ENCODE data around the gene MYLK4.

The MYLK4 gene

DNA sequence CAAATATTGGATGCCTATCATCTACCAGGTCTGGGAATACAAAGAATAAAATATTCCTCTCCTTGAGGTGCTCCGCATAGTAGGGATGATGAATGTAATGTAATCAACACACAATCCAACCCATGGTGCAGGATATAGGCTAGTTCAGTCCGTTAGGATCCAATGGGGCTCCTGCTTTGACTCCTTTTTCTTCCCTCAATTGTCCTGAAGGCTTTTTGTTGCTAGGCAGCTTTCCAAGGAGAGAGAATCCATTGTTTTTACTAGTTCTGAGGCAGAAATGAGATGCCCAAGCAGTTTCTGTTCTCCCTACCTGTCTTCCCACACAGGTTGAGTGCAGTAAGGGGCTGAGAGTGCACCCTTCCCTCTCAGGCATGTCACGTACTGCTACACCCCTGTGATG is 26.5 kb upstream of the MYLK4 start:
- Histone ChIP-seq H3K27ac (ENCODE audit: low read depth, low read length) (no peak overlapping the region), H3K27me3 (ENCODE audit: insufficient read depth, low read length) (no peaks in the 10 kb centered on the region), H3K79me2 (ENCODE audit: control insufficient read depth, insufficient read depth, low read length, poor library complexity) (no peaks in the 10 kb centered on the region), H3K36me3 (ENCODE audit: control insufficient read depth in 1 of 2, insufficient read depth in 2 of 2, low read length in 2 of 2) (peaks cover 20 to 38% of the 10 kb centered on the region in 2 experiments), H3K9me3 (ENCODE audit: insufficient read depth, low read depth, low read length) (no peaks in the 10 kb centered on the region), H3K9ac (ENCODE audit: low read length) (no peak overlapping the region), H3K4ac (ENCODE audit: low read depth, low read length) (no peak overlapping the region), H3K18ac (ENCODE audit: low read length) (no peak overlapping the region), H2BK120ac (ENCODE audit: insufficient read depth, low read length, poor library complexity) (no peak overlapping the region), H3K79me1 (ENCODE audit: low read length) (no peaks in the 10 kb centered on the region), H3K4me2 (ENCODE audit: low read length) (no peak overlapping the region), H2AFZ (ENCODE audit: insufficient read depth, low read length, poor library complexity) (no peak overlapping the region), H3K4me1 (ENCODE audit: control insufficient read depth in 1 of 2, insufficient read depth in 2 of 2, low read length in 2 of 2) (no peaks in the 10 kb centered on the region), H2BK5ac (ENCODE audit: low read depth, low read length, poor library complexity) (no peak overlapping the region), H3K23ac (ENCODE audit: low read length) (no peak overlapping the region), H4K12ac (ENCODE audit: low read depth, low read length) (no peak overlapping the region), H3K14ac (ENCODE audit: low read length) (no peak overlapping the region), H3K4me3 (ENCODE audit: low read depth, low read length) (no peak overlapping the region), H4K91ac (ENCODE audit: low read depth, low read length) (no peak overlapping the region), H2BK12ac (ENCODE audit: low read length) (no peak overlapping the region), H2AK5ac (ENCODE audit: low read length) (no peak overlapping the region), H4K8ac (ENCODE audit: low read depth, low read length) (no peak overlapping the region)
- no peak for DNase-seq
- no CpG with 5 or more reads among the region's 3 CpGs for WGBS (ENCODE audit: extremely low coverage, insufficient coverage, insufficient read length)

DNA sequence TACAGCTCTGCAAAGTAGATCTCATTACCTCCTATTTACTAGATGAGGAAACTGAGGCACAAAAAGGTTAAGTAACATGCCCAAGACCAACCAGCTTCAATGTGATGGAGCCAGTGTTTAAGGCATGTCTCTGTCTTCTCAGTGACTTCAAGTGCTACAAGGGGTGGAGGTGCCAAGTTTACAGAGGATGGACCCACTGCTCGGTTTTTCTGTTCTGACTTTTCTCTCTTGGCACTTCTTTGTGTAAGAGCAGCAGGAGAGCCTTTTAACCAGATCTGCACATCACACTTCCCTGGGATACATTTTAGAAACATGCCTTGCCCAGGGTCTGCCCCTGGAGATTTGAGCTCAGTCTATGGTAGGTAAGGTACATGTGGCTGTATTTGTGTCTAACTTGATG is 24.3 kb upstream of the MYLK4 start:
- no peak overlapping the region for H3K27ac ChIP-seq (ENCODE audit: low read depth, low read length)
- H3K4ac ChIP-seq (ENCODE audit: low read depth, low read length): no peak overlapping the region
- no peak overlapping the region for H3K14ac ChIP-seq (ENCODE audit: low read length)
- no peak overlapping the region for H3K18ac ChIP-seq (ENCODE audit: low read length)
- H3K23ac ChIP-seq (ENCODE audit: low read length): no peak overlapping the region
- H2BK5ac ChIP-seq (ENCODE audit: low read depth, low read length, poor library complexity): no peak overlapping the region
- H4K91ac ChIP-seq (ENCODE audit: low read depth, low read length): no peak overlapping the region
- H3K27me3 ChIP-seq (ENCODE audit: insufficient read depth, low read length): no peaks in the 10 kb centered on the region
- no peak overlapping the region for H3K9ac ChIP-seq (ENCODE audit: low read length)
- H3K36me3 ChIP-seq (ENCODE audit: control insufficient read depth in 1 of 2, insufficient read depth in 2 of 2, low read length in 2 of 2): peaks cover 11 to 27% of the 10 kb centered on the region in 2 experiments
- H3K4me3 ChIP-seq (ENCODE audit: low read depth, low read length): no peak overlapping the region
- H2AK5ac ChIP-seq (ENCODE audit: low read length): no peak overlapping the region
- H3K79me2 ChIP-seq (ENCODE audit: control insufficient read depth, insufficient read depth, low read length, poor library complexity): no peaks in the 10 kb centered on the region
- H3K4me2 ChIP-seq (ENCODE audit: low read length): no peak overlapping the region
- no peak overlapping the region for H2BK12ac ChIP-seq (ENCODE audit: low read length)
- H3K9me3 ChIP-seq (ENCODE audit: insufficient read depth, low read depth, low read length): no peaks in the 10 kb centered on the region
- no CpG with 5 or more reads among the region's 1 CpG for WGBS (ENCODE audit: extremely low coverage, insufficient coverage, insufficient read length)
- no peak overlapping the region for H2BK120ac ChIP-seq (ENCODE audit: insufficient read depth, low read length, poor library complexity)
- no peak overlapping the region for H4K12ac ChIP-seq (ENCODE audit: low read depth, low read length)
- H3K79me1 ChIP-seq (ENCODE audit: low read length): no peaks in the 10 kb centered on the region
- H4K8ac ChIP-seq (ENCODE audit: low read depth, low read length): no peak overlapping the region
- no peak overlapping the region for H2AFZ ChIP-seq (ENCODE audit: insufficient read depth, low read length, poor library complexity)
- H3K4me1 ChIP-seq (ENCODE audit: control insufficient read depth in 1 of 2, insufficient read depth in 2 of 2, low read length in 2 of 2): peaks cover 0 to 4% of the 10 kb centered on the region in 2 experiments
- DNase-seq: no peak

DNA sequence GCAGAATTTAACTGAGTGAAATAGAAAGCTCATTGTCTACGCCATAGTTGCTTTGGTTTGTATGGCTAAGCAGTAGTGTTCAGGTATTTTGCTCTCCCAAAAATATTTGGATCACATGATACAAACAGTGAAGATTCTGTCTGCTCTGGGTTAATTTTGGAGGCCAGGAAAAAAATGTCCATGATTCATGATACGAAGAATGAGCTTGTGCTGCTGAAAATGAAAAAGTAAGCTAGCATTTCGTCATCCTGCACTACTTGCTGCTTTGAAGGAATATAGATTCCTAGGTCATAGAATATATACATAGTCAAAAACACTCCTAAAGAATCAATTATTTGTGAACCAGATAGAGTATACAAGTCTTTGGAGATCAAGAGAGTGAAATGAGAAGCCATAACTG is 22.7 kb upstream of the MYLK4 start:
- WGBS (ENCODE audit: extremely low coverage, insufficient coverage, insufficient read length): no CpG with 5 or more reads among the region's 3 CpGs
- Histone ChIP-seq H4K91ac (ENCODE audit: low read depth, low read length) (no peak overlapping the region), H4K8ac (ENCODE audit: low read depth, low read length) (no peak overlapping the region), H3K23ac (ENCODE audit: low read length) (no peak overlapping the region), H3K4ac (ENCODE audit: low read depth, low read length) (no peak overlapping the region), H3K4me1 (ENCODE audit: control insufficient read depth in 1 of 2, insufficient read depth in 2 of 2, low read length in 2 of 2) (peaks cover 0 to 4% of the 10 kb centered on the region in 2 experiments), H3K4me2 (ENCODE audit: low read length) (no peak overlapping the region), H3K18ac (ENCODE audit: low read length) (no peak overlapping the region), H2AK5ac (ENCODE audit: low read length) (no peak overlapping the region), H2BK120ac (ENCODE audit: insufficient read depth, low read length, poor library complexity) (no peak overlapping the region), H3K9me3 (ENCODE audit: insufficient read depth, low read depth, low read length) (no peaks in the 10 kb centered on the region), H2BK5ac (ENCODE audit: low read depth, low read length, poor library complexity) (no peak overlapping the region), H3K36me3 (ENCODE audit: control insufficient read depth in 1 of 2, insufficient read depth in 2 of 2, low read length in 2 of 2) (peaks cover 6 to 17% of the 10 kb centered on the region in 2 experiments), H3K79me1 (ENCODE audit: low read length) (no peaks in the 10 kb centered on the region), H2AFZ (ENCODE audit: insufficient read depth, low read length, poor library complexity) (no peak overlapping the region), H3K9ac (ENCODE audit: low read length) (no peak overlapping the region), H3K4me3 (ENCODE audit: low read depth, low read length) (no peak overlapping the region), H3K14ac (ENCODE audit: low read length) (no peak overlapping the region), H3K27ac (ENCODE audit: low read depth, low read length) (no peak overlapping the region), H2BK12ac (ENCODE audit: low read length) (no peak overlapping the region), H3K79me2 (ENCODE audit: control insufficient read depth, insufficient read depth, low read length, poor library complexity) (no peaks in the 10 kb centered on the region), H3K27me3 (ENCODE audit: insufficient read depth, low read length) (no peaks in the 10 kb centered on the region), H4K12ac (ENCODE audit: low read depth, low read length) (no peak overlapping the region)
- DNase-seq: no peak

DNA sequence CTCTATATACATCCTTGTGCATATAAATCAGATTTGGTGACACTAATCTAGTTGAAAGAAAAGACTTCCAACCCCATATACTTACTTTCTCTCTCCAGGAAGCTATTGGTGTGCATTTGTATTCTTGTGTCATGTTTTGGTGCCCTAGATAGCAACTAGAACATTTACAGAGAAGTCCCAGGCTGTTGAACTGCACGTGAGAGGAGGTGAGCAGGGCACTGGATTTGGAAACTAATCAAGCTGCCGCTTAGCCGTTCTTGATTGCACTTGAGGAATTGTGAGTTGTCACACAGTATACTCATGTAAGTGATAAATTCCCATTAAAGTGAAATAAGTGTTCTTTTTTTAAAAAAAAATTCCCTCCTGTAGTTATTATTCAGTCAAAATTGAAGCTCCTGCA is 22.1 kb upstream of the MYLK4 start:
- H2AK5ac ChIP-seq (ENCODE audit: low read length): no peak overlapping the region
- peaks cover 3 to 4% of the 10 kb centered on the region in 2 experiments for H3K4me1 ChIP-seq (ENCODE audit: control insufficient read depth in 1 of 2, insufficient read depth in 2 of 2, low read length in 2 of 2)
- H3K27ac ChIP-seq (ENCODE audit: low read depth, low read length): no peak overlapping the region
- H3K18ac ChIP-seq (ENCODE audit: low read length): no peak overlapping the region
- H3K9me3 ChIP-seq (ENCODE audit: insufficient read depth, low read depth, low read length): no peaks in the 10 kb centered on the region
- H4K91ac ChIP-seq (ENCODE audit: low read depth, low read length): no peak overlapping the region
- H3K36me3 ChIP-seq (ENCODE audit: control insufficient read depth in 1 of 2, insufficient read depth in 2 of 2, low read length in 2 of 2): peaks cover 6 to 16% of the 10 kb centered on the region in 2 experiments
- H4K8ac ChIP-seq (ENCODE audit: low read depth, low read length): no peak overlapping the region
- no peak overlapping the region for H3K14ac ChIP-seq (ENCODE audit: low read length)
- no peak overlapping the region for H4K12ac ChIP-seq (ENCODE audit: low read depth, low read length)
- H3K9ac ChIP-seq (ENCODE audit: low read length): no peak overlapping the region
- H2BK12ac ChIP-seq (ENCODE audit: low read length): no peak overlapping the region
- H3K4me3 ChIP-seq (ENCODE audit: low read depth, low read length): no peak overlapping the region
- no peaks in the 10 kb centered on the region for H3K79me1 ChIP-seq (ENCODE audit: low read length)
- H2BK5ac ChIP-seq (ENCODE audit: low read depth, low read length, poor library complexity): no peak overlapping the region
- no peak overlapping the region for H2BK120ac ChIP-seq (ENCODE audit: insufficient read depth, low read length, poor library complexity)
- no peak for DNase-seq
- H3K27me3 ChIP-seq (ENCODE audit: insufficient read depth, low read length): no peaks in the 10 kb centered on the region
- H3K4ac ChIP-seq (ENCODE audit: low read depth, low read length): no peak overlapping the region
- no peak overlapping the region for H3K23ac ChIP-seq (ENCODE audit: low read length)
- H3K79me2 ChIP-seq (ENCODE audit: control insufficient read depth, insufficient read depth, low read length, poor library complexity): no peaks in the 10 kb centered on the region
- WGBS (ENCODE audit: extremely low coverage, insufficient coverage, insufficient read length): no CpG with 5 or more reads among the region's 3 CpGs
- no peak overlapping the region for H2AFZ ChIP-seq (ENCODE audit: insufficient read depth, low read length, poor library complexity)
- no peak overlapping the region for H3K4me2 ChIP-seq (ENCODE audit: low read length)

Measured in trophoblast cell (in vitro differentiated cells and primary cell).